Natural killer cell treated with Interleukin-12 subunit alpha and Interleukin-12 subunit beta and Interleukin-15 and Interleukin-18, amount 100 ng/mL, for 72 hours (primary cell): Measurements from ENCODE around the gene RDH12. TPM values are rescaled to one million over a fixed set of nuclear protein-coding genes. Genes with fewer than 3 reads are reported as not detected.
A peak's percentile ranks its signal among the peaks of the same experiment; 100 is the strongest.
"Not testable (repeated sequence)": the region's sequence is repeated elsewhere in the genome, so short reads cannot be mapped to it uniquely, and the experiment has no call there.

Source experiments
- ATAC-seq, 2 donors: fragments of 150-1000 bp; cut with Tn5 transposase in 1 of 2; sonication (Bioruptor Pico), chemical (Tn5 transposase) in 1 of 2; 2 replicates each; pipeline ENCODE4 v1.10.0; 2021
- DNase-seq: peaks from one replicate; pipeline ENCODE4 v3.0.0; 2022; ENCODE audit warnings: low spot score
- H3K27ac Mint-ChIP-seq, 2 donors: 1 replicate in 1 of 2; 2 replicates in 1 of 2; pipeline ENCODE4 v1.8.0; 2022; ENCODE audit warnings: mixed read lengths in 2 of 2, mild to moderate bottlenecking in 1 of 2, moderate library complexity in 1 of 2
- H3K27me3 Mint-ChIP-seq, 2 donors: 1 replicate in 1 of 2; 2 replicates in 1 of 2; pipeline ENCODE4 v1.8.0; 2022; ENCODE audit warnings: mixed read lengths in 2 of 2
- H3K36me3 Mint-ChIP-seq: one replicate; pipeline ENCODE4 v1.8.0; 2022; ENCODE audit warnings: mixed read lengths
- H3K4me1 Mint-ChIP-seq, 2 donors: 1 replicate in 1 of 2; 2 replicates in 1 of 2; pipeline ENCODE4 v1.8.0; 2022; ENCODE audit warnings: low read depth in 2 of 2, mixed read lengths in 2 of 2, mild to moderate bottlenecking in 1 of 2
- H3K4me3 Mint-ChIP-seq: one replicate; pipeline ENCODE4 v1.8.0; 2022; ENCODE audit warnings: mixed read lengths
- H3K9me3 Mint-ChIP-seq: 2 replicates; pipeline ENCODE4 v1.8.0; 2022; ENCODE audit warnings: mixed read lengths
- total RNA-seq, 2 donors: library from RNA; stranded (reverse); gene quantifications; one replicate each; pipeline ENCODE4 v1.2.3, GENCODE V29; 2022

RDH12 gene
- total RNA-seq, 2 donors from 2014 or later: not detected

DNA sequence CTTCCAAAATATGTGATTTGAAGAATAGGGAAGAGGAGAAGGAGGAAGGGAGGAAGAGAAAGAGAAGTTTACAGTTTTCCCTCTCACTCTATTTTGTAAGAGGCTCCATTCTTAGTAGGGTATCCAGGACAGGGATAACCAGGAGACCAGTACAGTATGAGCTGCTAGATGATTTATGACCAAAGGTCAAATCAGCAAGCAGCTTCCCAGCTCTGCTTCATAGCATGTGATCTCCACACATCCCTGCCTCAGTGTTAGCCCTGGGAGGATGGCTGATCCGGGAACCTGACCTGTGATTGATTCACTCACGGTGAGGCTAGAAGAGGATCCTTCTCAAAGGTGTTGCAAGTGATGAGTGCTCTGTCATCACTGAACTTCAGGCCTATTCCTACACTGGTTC is 16.6 kb downstream of the RDH12 start:
- DNase-seq (no peak), ATAC-seq (no peak)
- no peaks in the 10 kb centered on the region for H3K9me3 Mint-ChIP-seq
- H3K4me1 Mint-ChIP-seq: peaks cover 0 to 3% of the 10 kb centered on the region in 2 donors
- no peaks in the 10 kb centered on the region for H3K36me3 Mint-ChIP-seq
- peaks cover 16 to 27% of the 10 kb centered on the region in 2 donors for H3K27me3 Mint-ChIP-seq
- H3K4me3 Mint-ChIP-seq: no peak overlapping the region
- no peak overlapping the region for H3K27ac Mint-ChIP-seq

DNA sequence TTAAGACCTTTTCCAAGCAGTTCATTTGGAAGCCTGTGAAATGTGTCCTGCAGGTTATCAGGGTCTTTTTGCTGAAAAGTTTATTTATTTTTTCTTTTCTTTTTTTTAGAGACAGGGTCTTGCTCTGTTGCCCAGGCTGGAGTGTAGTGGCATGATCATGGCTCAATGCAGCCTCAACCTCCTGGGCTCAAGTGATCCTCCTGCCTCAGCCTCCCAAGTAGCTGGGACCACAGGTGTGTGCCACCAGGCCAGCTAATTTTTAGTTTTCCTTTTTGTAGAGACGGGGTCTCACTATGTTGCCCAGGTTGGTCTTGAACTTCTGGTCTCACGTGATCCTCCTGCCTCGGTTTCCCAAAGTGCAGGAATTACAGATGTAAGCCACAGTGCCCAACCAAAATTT is 17.7 kb downstream of the RDH12 start:
- H3K4me3 Mint-ChIP-seq, H3K9me3 Mint-ChIP-seq, DNase-seq, H3K27ac Mint-ChIP-seq, ATAC-seq, H3K4me1 Mint-ChIP-seq, H3K36me3 Mint-ChIP-seq: not testable (repeated sequence)
- H3K27me3 Mint-ChIP-seq: peaks cover 22 to 32% of the 10 kb centered on the region in 2 donors

- H3K4me1 Mint-ChIP-seq: peaks cover 0 to 3% of the 10 kb centered on the region in 2 donors
- H3K27ac Mint-ChIP-seq: no peak overlapping the region
- H3K9me3 Mint-ChIP-seq: no peaks in the 10 kb centered on the region
- ATAC-seq (no peak), DNase-seq (no peak)
- H3K36me3 Mint-ChIP-seq: no peaks in the 10 kb centered on the region
- no peak overlapping the region for H3K4me3 Mint-ChIP-seq
- H3K27me3 Mint-ChIP-seq: peaks cover 24 to 32% of the 10 kb centered on the region in 2 donors
Observed at GRCh38 chr14:67719866-67720265, 18.2 kb downstream of the RDH12 start.

- Mint-ChIP-seq H3K4me3 (no peak overlapping the region), H3K36me3 (no peaks in the 10 kb centered on the region), H3K27ac (no peak overlapping the region), H3K9me3 (no peaks in the 10 kb centered on the region), H3K4me1 (peaks cover 0 to 3% of the 10 kb centered on the region in 2 donors), H3K27me3 (peaks cover 26 to 32% of the 10 kb centered on the region in 2 donors)
- ATAC-seq: no peak
- no peak for DNase-seq
Observed at GRCh38 chr14:67721875-67722274, 20.2 kb downstream of the RDH12 start.

GRCh38 chr14:67722293-67722692 is 20.6 kb downstream of the RDH12 start:
- Mint-ChIP-seq H3K27me3 (peaks cover 26 to 32% of the 10 kb centered on the region in 2 donors), H3K36me3 (no peaks in the 10 kb centered on the region), H3K27ac (no peak overlapping the region), H3K9me3 (no peaks in the 10 kb centered on the region), H3K4me3 (no peak overlapping the region), H3K4me1 (peaks cover 0 to 3% of the 10 kb centered on the region in 2 donors)
- no peak for DNase-seq
- ATAC-seq: no peak

GRCh38 chr14:67725171-67725570 is 23.5 kb downstream of the RDH12 start:
- Mint-ChIP-seq H3K27ac (no peak overlapping the region), H3K27me3 (peaks cover 24 to 32% of the 10 kb centered on the region in 2 donors), H3K9me3 (no peaks in the 10 kb centered on the region), H3K4me3 (no peak overlapping the region), H3K36me3 (no peaks in the 10 kb centered on the region), H3K4me1 (peaks cover 0 to 3% of the 10 kb centered on the region in 2 donors)
- no peak for DNase-seq
- ATAC-seq: no peak

DNA sequence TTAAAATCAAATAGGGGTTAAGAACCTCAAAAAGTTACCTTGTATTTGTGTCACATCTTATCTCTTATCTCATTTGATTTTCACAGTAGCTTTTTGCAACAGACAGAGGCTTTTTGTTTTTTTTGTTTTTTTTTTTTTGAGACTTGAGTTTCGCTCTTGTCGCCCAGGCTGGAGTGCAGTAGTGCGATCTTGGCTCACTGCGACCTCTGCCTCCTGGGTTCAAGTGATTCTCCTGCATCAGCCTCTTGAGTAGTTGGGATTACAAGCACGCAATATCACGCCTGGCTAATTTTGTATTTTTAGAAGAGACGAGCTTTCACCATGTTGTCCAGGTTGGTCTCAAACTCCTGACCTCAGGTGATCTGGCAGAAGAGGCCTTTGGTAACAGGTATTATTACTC is 25.7 kb downstream of the RDH12 start:
- Mint-ChIP-seq H3K4me3 (no peak overlapping the region), H3K36me3 (no peaks in the 10 kb centered on the region), H3K9me3 (no peaks in the 10 kb centered on the region), H3K27ac (no peak overlapping the region), H3K4me1 (peaks cover 0 to 3% of the 10 kb centered on the region in 2 donors), H3K27me3 (peaks cover 12 to 13% of the 10 kb centered on the region in 2 donors)
- DNase-seq: no peak
- ATAC-seq: no peak

DNA sequence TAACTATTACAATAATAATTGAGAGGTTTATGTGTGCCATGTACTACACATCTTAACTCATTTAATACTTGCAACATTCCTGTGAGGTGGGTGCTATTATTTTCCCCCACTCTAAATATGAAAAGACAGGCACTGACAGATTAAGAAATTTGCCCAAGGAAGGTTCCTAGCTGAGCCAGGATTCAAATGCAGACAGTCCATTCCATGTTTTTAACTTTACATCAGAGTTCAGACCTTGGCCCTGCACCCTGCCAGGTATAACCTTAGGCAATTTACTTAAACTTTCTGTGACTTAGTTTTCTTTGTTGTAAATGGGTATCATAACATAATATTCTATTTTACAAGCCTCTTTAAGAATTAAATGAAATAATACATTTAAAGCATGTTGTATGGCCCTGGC is 26.6 kb downstream of the RDH12 start:
- Mint-ChIP-seq H3K27ac (no peak overlapping the region), H3K36me3 (no peaks in the 10 kb centered on the region), H3K9me3 (no peaks in the 10 kb centered on the region), H3K4me1 (no peaks in the 10 kb centered on the region), H3K4me3 (no peak overlapping the region), H3K27me3 (peaks cover 5 to 10% of the 10 kb centered on the region in 2 donors)
- ATAC-seq (no peak), DNase-seq (no peak)

DNA sequence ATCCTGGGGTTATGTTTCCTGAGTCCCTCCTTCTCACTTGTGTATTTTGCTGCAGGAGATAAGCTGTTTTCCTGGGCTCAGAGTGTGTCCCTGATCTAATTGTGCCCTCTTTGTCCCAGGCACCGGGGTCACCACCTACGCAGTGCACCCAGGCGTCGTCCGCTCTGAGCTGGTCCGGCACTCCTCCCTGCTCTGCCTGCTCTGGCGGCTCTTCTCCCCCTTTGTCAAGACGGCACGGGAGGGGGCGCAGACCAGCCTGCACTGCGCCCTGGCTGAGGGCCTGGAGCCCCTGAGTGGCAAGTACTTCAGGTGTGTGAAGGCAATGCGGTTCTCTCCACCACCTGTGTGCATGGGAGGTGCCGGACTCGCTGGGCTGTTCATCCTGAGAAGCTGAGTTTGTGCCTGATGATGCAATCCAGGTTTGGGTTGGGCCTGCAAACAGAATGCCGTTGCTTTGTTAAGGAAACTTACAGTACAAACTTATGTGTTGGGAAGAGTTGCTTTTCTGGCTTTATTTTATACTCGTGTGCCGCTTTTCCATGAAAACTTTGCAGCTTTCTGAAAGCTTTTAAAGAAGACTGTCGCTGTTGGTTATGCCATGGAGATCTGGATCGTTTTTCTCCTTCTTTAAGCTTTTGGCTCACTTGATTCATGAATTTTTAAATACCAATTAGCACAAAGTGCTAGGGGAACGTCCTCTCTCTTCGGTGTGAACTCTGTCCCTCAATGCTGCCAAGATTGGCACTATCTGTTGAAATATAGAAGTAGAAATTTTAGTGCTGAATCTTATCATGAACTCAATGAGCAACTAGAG is 27.6 kb downstream of the RDH12 start:
- peak in 1 of 2 donors; percentile 13 for ATAC-seq
- Mint-ChIP-seq H3K36me3 (no peaks in the 10 kb centered on the region), H3K4me1 (no peaks in the 10 kb centered on the region), H3K4me3 (no peak overlapping the region), H3K9me3 (no peaks in the 10 kb centered on the region), H3K27ac (no peak overlapping the region), H3K27me3 (peaks cover 1 to 5% of the 10 kb centered on the region in 2 donors)
- no peak for DNase-seq

DNA sequence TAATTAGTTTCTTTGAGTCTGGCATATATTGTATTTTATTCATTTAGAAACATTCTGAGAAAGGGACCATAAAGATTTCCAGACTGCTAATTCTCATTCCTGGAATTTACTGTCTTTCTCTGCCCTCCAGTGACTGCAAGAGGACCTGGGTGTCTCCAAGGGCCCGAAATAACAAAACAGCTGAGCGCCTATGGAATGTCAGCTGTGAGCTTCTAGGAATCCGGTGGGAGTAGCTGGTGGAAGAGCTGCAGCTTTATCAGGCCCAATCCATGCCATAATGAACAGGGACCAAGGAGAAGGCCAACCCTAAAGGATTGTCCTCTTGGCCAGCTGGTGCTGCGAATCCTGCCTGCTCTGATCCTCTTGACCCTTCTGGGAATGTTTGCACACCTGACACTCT is 31.9 kb downstream of the RDH12 start:
- DNase-seq (no peak), ATAC-seq (no peak)
- Mint-ChIP-seq H3K27me3 (no peaks in the 10 kb centered on the region), H3K36me3 (no peaks in the 10 kb centered on the region), H3K4me1 (no peaks in the 10 kb centered on the region), H3K9me3 (no peaks in the 10 kb centered on the region), H3K4me3 (no peak overlapping the region), H3K27ac (no peak overlapping the region)

- H3K27ac Mint-ChIP-seq: no peak overlapping the region
- no peaks in the 10 kb centered on the region for H3K36me3 Mint-ChIP-seq
- no peaks in the 10 kb centered on the region for H3K9me3 Mint-ChIP-seq
Observed at GRCh38 chr14:67734675-67735074, 33.0 kb downstream of the RDH12 start.

DNA sequence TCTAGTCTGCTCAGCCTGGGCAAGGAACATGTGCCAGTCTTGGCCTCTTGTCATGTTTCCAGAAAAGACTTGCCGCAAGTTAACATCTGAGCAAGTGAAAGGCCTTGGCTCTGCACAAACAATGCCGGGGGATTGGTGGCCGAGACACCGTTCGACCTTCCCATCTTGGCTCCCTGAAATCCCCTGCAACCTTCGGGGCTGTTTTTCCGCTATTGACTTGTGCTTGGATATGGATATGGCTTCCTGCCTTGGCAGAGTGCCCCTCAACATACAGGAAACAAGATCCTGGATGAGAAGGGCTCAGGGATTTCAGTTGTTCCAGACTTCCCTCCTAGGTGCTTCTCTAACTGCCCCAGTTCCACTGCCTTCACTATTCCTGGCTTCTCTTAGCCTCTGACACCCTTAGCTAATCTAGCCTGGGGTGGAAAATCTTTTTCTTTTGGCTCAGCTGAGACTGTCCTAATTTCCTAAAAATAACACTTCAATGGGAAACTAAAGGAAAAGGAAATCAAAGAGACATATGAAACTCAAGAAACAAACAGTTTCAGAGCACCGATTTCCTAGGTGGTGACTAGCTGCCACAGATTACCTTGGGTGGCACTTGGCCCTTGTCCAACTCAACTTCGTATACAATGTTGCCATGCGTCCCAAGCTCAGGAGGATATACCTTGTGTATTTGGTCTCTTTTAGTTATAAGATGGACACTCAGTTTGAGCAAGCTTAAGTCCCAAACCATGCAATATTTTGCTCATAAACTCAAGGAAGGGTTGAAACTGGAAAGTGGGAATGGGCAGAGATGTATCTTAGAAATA is 33.9 kb downstream of the RDH12 start:
- H3K4me3 Mint-ChIP-seq: no peak overlapping the region
- no peaks in the 10 kb centered on the region for H3K36me3 Mint-ChIP-seq
- H3K27ac Mint-ChIP-seq: no peak overlapping the region
- no peaks in the 10 kb centered on the region for H3K4me1 Mint-ChIP-seq
- H3K27me3 Mint-ChIP-seq: no peaks in the 10 kb centered on the region
- DNase-seq (no peak), ATAC-seq (no peak)
- H3K9me3 Mint-ChIP-seq: no peaks in the 10 kb centered on the region

More at GRCh38 chr14:67734675-67735074, 33.0 kb downstream of the RDH12 start:
- Mint-ChIP-seq H3K4me3 (no peak overlapping the region), H3K4me1 (no peaks in the 10 kb centered on the region), H3K27me3 (no peaks in the 10 kb centered on the region)
- DNase-seq: no peak
- ATAC-seq: no peak

GRCh38 chr14:67736771-67737170 is 35.1 kb downstream of the RDH12 start:
- Mint-ChIP-seq H3K27me3 (no peaks in the 10 kb centered on the region), H3K9me3 (no peaks in the 10 kb centered on the region), H3K4me1 (no peaks in the 10 kb centered on the region), H3K4me3 (no peak overlapping the region), H3K27ac (no peak overlapping the region), H3K36me3 (no peaks in the 10 kb centered on the region)
- ATAC-seq: no peak
- no peak for DNase-seq
